Hepatocyte (in vitro differentiated cells): ENCODE results near the gene GPD1.

Experiments used
- EZH2 ChIP-seq: fragments of 200-600 bp; sonication (generic); IDR thresholded peaks from 2 replicates; pipeline ENCODE4 v1.6.1; 2016; ENCODE audit warnings: antibody characterized with exemption, mild to moderate bottlenecking, borderline replicate concordance
- EZH2phosphoT487 ChIP-seq: fragments of 200-600 bp; sonication (generic); IDR thresholded peaks from one replicate; pipeline ENCODE4 v1.6.1; 2018; ENCODE audit warnings: antibody characterized with exemption, mild to moderate bottlenecking, low read depth, moderate library complexity; ENCODE audit not compliant: unreplicated experiment, severe bottlenecking
- TF ChIP-seq, protein P1 (sequence below): fragments of 200-600 bp; sonication (generic); IDR thresholded peaks from 2 replicates; pipeline ENCODE4 v1.5.1; 2016; ENCODE audit warnings: antibody characterized with exemption, mild to moderate bottlenecking; ENCODE audit not compliant: poor library complexity

- TF ChIP-seq, protein P1, sequence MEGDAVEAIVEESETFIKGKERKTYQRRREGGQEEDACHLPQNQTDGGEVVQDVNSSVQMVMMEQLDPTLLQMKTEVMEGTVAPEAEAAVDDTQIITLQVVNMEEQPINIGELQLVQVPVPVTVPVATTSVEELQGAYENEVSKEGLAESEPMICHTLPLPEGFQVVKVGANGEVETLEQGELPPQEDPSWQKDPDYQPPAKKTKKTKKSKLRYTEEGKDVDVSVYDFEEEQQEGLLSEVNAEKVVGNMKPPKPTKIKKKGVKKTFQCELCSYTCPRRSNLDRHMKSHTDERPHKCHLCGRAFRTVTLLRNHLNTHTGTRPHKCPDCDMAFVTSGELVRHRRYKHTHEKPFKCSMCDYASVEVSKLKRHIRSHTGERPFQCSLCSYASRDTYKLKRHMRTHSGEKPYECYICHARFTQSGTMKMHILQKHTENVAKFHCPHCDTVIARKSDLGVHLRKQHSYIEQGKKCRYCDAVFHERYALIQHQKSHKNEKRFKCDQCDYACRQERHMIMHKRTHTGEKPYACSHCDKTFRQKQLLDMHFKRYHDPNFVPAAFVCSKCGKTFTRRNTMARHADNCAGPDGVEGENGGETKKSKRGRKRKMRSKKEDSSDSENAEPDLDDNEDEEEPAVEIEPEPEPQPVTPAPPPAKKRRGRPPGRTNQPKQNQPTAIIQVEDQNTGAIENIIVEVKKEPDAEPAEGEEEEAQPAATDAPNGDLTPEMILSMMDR, result peak; percentile 95
- TF ChIP-seq EZH2 (no peak), EZH2phosphoT487 (no peak)
Measured at GRCh38 chr12:50055831-50056638, 47.8 kb upstream of the GPD1 start.
